Keratinocyte (primary cell): ENCODE results near the gene PRDX1. TPM values are rescaled to one million over a fixed set of nuclear protein-coding genes. Genes with fewer than 3 reads are reported as not detected.
"Not testable (repeated sequence)": the region's sequence is repeated elsewhere in the genome, so short reads cannot be mapped to it uniquely, and the experiment has no call there.

Experiments used
- DNase-seq: peaks from one replicate; pipeline ENCODE4 v3.0.0-alpha.2; 2011; ENCODE audit warnings: low read depth, missing footprints, low spot score
- FAIRE-seq: peaks from 2 replicates; lab custom pipeline; 2011; peaks lifted over from hg19 to GRCh38; lab: Jason Lieb, UNC
- H2AFZ ChIP-seq: 2 replicates; pipeline ENCODE4 v1.6.0; 2012; ENCODE audit warnings: low read length, control low read depth, inconsistent platforms; ENCODE audit not compliant: control insufficient read depth
- H3K27ac ChIP-seq: 2 replicates; pipeline ENCODE4 v1.5.1; 2011; ENCODE audit warnings: low read length; ENCODE audit not compliant: control insufficient read depth, insufficient read depth
- H3K27me3 ChIP-seq: 3 replicates; pipeline ENCODE4 v1.6.0; 2011; ENCODE audit warnings: low read length; ENCODE audit not compliant: control insufficient read depth, insufficient read depth; ENCODE audit errors: extremely low read depth
- H3K36me3 ChIP-seq, 2 experiments: 2 replicates in 1 of 2; 3 replicates in 1 of 2; pipeline ENCODE4 v1.5.1; 2011; ENCODE audit warnings: low read length in 2 of 2, mild to moderate bottlenecking in 1 of 2; ENCODE audit not compliant: control insufficient read depth in 2 of 2, insufficient read depth in 2 of 2; ENCODE audit errors: extremely low read depth in 1 of 2
- H3K4me1 ChIP-seq: 3 replicates; pipeline ENCODE4 v1.5.1; 2011; ENCODE audit warnings: low read length; ENCODE audit not compliant: control insufficient read depth, insufficient read depth; ENCODE audit errors: extremely low read depth
- H3K4me2 ChIP-seq: 3 replicates; pipeline ENCODE4 v1.6.0; 2011; ENCODE audit warnings: low read depth, low read length; ENCODE audit not compliant: control insufficient read depth, insufficient read depth; ENCODE audit errors: extremely low read depth
- H3K4me3 ChIP-seq, 3 experiments: fragments of 200-600 bp in 1 of 3; sonication (generic) in 1 of 3; 2 replicates in 2 of 3; 3 replicates in 1 of 3; pipeline ENCODE4 v1.5.1; 2011 to 2016; ENCODE audit warnings: low read length in 3 of 3, mild to moderate bottlenecking in 3 of 3, control low read depth in 2 of 3, inconsistent platforms in 1 of 3, low read depth in 1 of 3, mixed read lengths in 1 of 3, mixed run types in 1 of 3, moderate library complexity in 1 of 3; ENCODE audit not compliant: control insufficient read depth in 2 of 3, insufficient read depth in 2 of 3; ENCODE audit errors: extremely low read depth in 1 of 3
- H3K79me2 ChIP-seq: 2 replicates; pipeline ENCODE4 v1.6.0; 2012; ENCODE audit warnings: low read length; ENCODE audit not compliant: control insufficient read depth, insufficient read depth
- H3K9ac ChIP-seq: 3 replicates; pipeline ENCODE4 v1.6.0; 2011; ENCODE audit warnings: low read length; ENCODE audit not compliant: control insufficient read depth, insufficient read depth; ENCODE audit errors: extremely low read depth
- H3K9me1 ChIP-seq: 3 replicates; pipeline ENCODE4 v1.6.0; 2011; ENCODE audit warnings: low read length; ENCODE audit not compliant: control insufficient read depth, insufficient read depth; ENCODE audit errors: extremely low read depth
- H3K9me3 ChIP-seq: 2 replicates; pipeline ENCODE4 v1.5.1; 2012; ENCODE audit warnings: low read depth, low read length; ENCODE audit not compliant: control insufficient read depth
- H4K20me1 ChIP-seq: 3 replicates; pipeline ENCODE4 v1.6.0; 2011; ENCODE audit warnings: low read length; ENCODE audit not compliant: control insufficient read depth, insufficient read depth; ENCODE audit errors: extremely low read depth
- EZH2 ChIP-seq: IDR thresholded peaks from one replicate; pipeline ENCODE4 v1.6.1; 2012; ENCODE audit warnings: inconsistent platforms, mild to moderate bottlenecking, low read length, moderate library complexity
- dilution Hi-C: fragments of 300-500 bp; cut with MboI; formaldehyde crosslinking; loops from one replicate; pipeline ENCODE4 v1.7.0; 2020; ENCODE audit warnings: low sequenced_read_pairs; ENCODE audit not compliant: extremely low pct_ligation_motif_present
- polyA plus RNA-seq, 5 experiments: library from polyadenylated mRNA; depleted of rRNA in 3 of 5; stranded (reverse) in 3 of 5; stranded (forward) in 1 of 5; unstranded in 1 of 5; fragments of >200 nt; gene quantifications; 1 replicate in 1 of 5; 2 replicates in 3 of 5; 3 replicates in 1 of 5; pipeline versions ENCODE4 v1.2.1 to v1.2.3, GENCODE V29; 2011 to 2012; ENCODE audit warnings: missing spikeins in 2 of 5, low read depth in 1 of 5, low replicate concordance in 1 of 5
- TF ChIP-seq, protein P1 (sequence below), 3 experiments: IDR thresholded peaks in 1 of 3; conservative IDR thresholded peaks in 1 of 3; optimal IDR thresholded peaks in 1 of 3; 2 replicates in 2 of 3; 3 replicates in 1 of 3; pipeline versions ENCODE3 to v1.5.1; 2011; ENCODE audit warnings: low read length in 3 of 3, mild to moderate bottlenecking in 3 of 3, moderate library complexity in 2 of 3, control low read depth in 1 of 3, inconsistent platforms in 1 of 3; ENCODE audit not compliant: insufficient read depth in 2 of 3; ENCODE audit errors: extremely low read depth in 1 of 3

The PRDX1 gene
- polyA plus RNA-seq, 1 donor (not counting 4 experiments of a cell fraction or from before 2014, with no cell fraction given), result 1,251 TPM

DNA sequence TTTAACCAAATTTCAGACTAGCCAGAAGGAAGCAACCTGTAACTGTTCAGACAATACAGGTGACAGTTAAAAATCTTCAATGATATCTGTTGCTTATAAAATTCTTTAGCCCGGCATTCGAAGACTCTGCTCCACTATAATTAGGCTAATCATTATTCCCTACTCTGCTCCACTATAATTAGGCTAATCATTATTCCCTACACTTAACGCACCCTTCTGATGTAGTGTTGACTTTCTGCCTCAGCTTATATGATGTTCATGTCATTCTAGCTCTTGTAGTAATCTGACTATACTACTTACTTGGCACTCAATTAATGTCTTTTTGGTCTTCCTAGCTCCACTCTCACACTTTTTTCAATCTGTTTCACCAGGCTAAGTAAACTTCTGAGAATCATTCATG is 44.0 kb downstream of the PRDX1 start:
- dilution Hi-C loops, result no loop called here
- H3K27ac ChIP-seq, result no peak overlapping the region
- no peaks in the 10 kb centered on the region for H3K79me2 ChIP-seq
- H4K20me1 ChIP-seq, result no peaks in the 10 kb centered on the region
- FAIRE-seq (no peak), DNase-seq (no peak)
- no peaks in the 10 kb centered on the region for H3K4me1 ChIP-seq
- no peaks in the 10 kb centered on the region for H3K9me1 ChIP-seq
- H2AFZ ChIP-seq, result no peak overlapping the region
- H3K9ac ChIP-seq, result no peak overlapping the region
- H3K4me3 ChIP-seq, result no peak overlapping the region
- H3K4me2 ChIP-seq, result no peak overlapping the region
- TF ChIP-seq EZH2, result no peak
- TF ChIP-seq, protein P1, sequence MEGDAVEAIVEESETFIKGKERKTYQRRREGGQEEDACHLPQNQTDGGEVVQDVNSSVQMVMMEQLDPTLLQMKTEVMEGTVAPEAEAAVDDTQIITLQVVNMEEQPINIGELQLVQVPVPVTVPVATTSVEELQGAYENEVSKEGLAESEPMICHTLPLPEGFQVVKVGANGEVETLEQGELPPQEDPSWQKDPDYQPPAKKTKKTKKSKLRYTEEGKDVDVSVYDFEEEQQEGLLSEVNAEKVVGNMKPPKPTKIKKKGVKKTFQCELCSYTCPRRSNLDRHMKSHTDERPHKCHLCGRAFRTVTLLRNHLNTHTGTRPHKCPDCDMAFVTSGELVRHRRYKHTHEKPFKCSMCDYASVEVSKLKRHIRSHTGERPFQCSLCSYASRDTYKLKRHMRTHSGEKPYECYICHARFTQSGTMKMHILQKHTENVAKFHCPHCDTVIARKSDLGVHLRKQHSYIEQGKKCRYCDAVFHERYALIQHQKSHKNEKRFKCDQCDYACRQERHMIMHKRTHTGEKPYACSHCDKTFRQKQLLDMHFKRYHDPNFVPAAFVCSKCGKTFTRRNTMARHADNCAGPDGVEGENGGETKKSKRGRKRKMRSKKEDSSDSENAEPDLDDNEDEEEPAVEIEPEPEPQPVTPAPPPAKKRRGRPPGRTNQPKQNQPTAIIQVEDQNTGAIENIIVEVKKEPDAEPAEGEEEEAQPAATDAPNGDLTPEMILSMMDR (optimal IDR thresholded peaks at IDR 0.05 in 1 of 3, IDR thresholded peaks at IDR 0.05 in 1 of 3, conservative IDR thresholded peaks at IDR 0.05 in 1 of 3; ENCODE audit: extremely low read depth in 1 of 3, insufficient read depth in 2 of 3, low read length in 3 of 3), result no peak
- no peaks in the 10 kb centered on the region for H3K36me3 ChIP-seq
- H3K27me3 ChIP-seq, result no peaks in the 10 kb centered on the region
- no peaks in the 10 kb centered on the region for H3K9me3 ChIP-seq

DNA sequence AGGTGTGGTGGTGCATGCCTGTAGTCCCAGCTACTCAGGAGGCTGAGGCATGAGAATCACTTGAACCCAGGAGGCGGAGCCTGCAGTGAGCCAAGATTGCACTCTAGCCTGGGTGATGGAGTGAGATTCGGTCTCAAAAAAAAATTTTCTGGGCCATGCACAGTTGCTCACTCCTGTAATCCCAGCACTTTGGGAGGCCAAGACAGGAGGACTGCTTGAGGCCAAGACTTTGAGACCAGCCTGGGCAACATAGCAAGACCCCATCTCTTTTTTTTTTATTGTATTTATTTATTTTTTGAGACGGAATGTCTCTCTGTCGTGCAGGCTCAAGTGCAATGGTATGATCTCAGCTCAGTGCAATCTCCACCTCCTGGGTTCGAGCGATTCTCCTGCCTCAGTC is 47.5 kb downstream of the PRDX1 start:
- H3K4me2 ChIP-seq, H3K27ac ChIP-seq, H2AFZ ChIP-seq, H3K4me3 ChIP-seq, H3K9me1 ChIP-seq, H4K20me1 ChIP-seq, H3K4me1 ChIP-seq, DNase-seq, FAIRE-seq, H3K27me3 ChIP-seq, dilution Hi-C loops, H3K36me3 ChIP-seq, H3K9me3 ChIP-seq, H3K9ac ChIP-seq, H3K79me2 ChIP-seq: not testable (repeated sequence)

DNA sequence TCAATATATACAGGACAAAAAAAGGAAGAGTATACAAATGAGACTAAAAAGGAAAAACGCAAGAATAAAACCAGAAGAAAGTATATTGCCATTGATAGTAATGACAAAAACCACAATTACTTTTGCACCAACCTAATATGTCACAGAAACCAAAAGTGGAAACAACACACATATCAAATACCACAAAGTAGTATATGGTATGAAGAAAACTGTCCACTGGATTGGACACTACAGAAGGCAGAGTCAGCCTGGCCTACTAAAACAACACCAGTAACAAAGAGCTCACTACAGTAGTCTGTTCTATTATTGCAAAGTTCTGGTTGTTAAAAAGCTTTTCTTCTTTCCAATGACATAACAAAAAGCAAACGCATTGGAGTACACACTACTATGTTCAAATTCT is 48.4 kb downstream of the PRDX1 start:
- Histone ChIP-seq H3K27ac (no peak overlapping the region), H3K27me3 (no peaks in the 10 kb centered on the region), H3K9me1 (no peaks in the 10 kb centered on the region), H3K9ac (no peak overlapping the region), H3K4me2 (no peak overlapping the region), H3K79me2 (no peaks in the 10 kb centered on the region), H2AFZ (no peak overlapping the region), H3K4me1 (no peaks in the 10 kb centered on the region), H3K9me3 (no peaks in the 10 kb centered on the region), H3K36me3 (no peaks in the 10 kb centered on the region), H4K20me1 (no peaks in the 10 kb centered on the region), H3K4me3 (no peak overlapping the region)
- FAIRE-seq (no peak), DNase-seq (no peak)
- TF ChIP-seq, protein P1 (optimal IDR thresholded peaks at IDR 0.05 in 1 of 3, IDR thresholded peaks at IDR 0.05 in 1 of 3, conservative IDR thresholded peaks at IDR 0.05 in 1 of 3; ENCODE audit: extremely low read depth in 1 of 3, insufficient read depth in 2 of 3, low read length in 3 of 3), result no peak
- no peak for TF ChIP-seq EZH2
- dilution Hi-C loops, result no loop called here
